HG03565 (cell line): ENCODE measurements around the gene SMG9.
"Not testable (repeated sequence)": the region's sequence is repeated elsewhere in the genome, so short reads cannot be mapped to it uniquely, and the experiment has no call there.

Source experiments
- ATAC-seq: cut with Tn5 transposase; IDR thresholded peaks from one replicate; pipeline ENCODE4 v1.9.1; 2021; ENCODE audit warnings: mild to moderate bottlenecking, moderate library complexity; ENCODE audit not compliant: unreplicated experiment

The SMG9 gene

DNA sequence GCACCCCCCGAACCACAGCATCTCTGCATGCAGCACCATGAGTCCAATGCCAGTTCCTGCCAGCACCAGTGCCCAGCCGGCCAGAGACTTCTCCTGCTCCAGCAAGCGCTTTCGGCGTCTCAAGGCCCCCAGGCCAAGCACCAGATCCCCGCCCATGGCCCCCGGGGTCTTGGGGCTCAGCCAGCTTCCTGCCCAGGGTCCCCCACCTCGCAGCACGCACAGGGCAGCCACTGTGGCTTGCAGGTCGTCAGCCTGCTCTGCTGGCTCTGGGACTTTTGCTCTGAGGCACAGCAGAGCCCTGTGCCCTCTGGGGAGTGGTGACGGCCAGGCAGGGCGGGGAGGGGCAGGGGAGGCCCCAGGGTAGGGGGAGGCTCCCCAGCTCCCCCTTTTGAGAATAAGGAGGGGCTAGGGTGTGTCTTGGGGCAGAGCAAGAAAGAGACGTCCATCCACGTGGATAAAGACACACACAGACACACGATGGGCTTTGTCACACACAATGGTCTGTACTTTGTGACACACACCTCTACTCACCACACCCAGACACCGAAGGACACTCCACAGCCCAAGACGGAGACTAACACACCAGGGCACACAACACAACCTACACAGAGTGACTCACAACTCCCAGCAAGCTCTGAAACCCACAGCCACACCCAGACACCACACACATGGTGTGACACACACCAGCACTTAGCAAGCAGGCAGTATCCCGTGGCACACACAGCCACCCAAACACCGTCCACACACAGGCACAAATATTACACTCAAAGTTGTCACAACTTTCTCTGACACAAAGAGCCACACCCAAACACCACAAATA lies 26.2 kb upstream of the SMG9 start, which contains the start of gene KCNN4:
Gene KCNN4, minus strand, starts transcription at position 268 of the 820 bp plus-strand sequence. Its CDS starts 112 bp downstream, at position 156.
- no peak for ATAC-seq

DNA sequence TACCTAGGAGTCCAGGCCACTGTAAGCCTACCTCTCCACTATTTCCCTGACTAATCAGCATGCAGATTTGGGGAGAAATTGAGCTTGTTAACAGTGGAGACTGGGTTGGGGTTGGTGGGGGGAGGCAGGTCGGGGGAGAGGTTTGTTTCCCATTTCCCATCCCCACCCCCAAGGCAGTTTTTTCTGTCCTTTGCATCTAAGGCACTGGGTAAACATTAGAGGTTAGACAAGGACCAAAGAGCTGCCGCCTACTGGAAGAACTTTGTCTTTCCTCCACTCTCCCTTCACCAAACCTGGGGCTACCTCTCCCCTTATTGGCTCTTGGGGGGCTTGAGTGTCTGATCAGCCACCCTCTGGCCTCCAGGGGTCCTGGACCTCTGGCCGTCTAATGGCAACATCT lies 25.1 kb upstream of the SMG9 start:
- ATAC-seq: no peak

DNA sequence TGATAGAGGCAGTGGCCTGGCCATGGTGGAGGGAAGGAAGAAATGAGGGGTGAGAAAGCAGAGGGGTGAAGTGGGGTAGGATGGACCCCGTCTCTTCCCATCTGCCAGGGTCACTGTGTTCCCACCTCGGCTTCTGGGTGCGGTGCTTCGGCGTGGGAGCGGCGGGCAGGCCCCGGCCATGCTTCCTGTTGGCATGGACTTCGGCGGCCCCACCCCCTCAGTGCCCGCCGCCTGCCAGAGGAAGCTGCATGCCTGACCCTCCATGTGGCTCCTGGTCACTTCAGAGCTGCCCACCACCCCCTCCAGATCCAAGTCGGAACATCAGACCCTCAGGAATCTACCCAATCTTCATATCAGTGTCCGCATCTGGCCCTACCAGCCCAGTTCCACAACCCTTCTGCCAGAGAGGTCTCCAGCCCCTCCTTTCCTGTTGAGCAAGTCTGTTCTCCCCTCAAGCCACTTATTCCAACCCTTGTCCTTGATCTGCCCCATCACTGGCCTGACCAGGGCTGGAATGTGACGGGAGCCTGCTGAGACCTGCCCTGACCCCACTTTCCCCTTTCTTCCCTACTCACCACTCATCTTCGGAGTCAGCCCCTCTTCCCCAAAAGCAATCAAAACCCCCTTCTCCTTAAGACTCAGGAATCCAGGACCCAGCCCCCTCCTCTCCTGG lies 24.5 kb upstream of the SMG9 start:
- no peak for ATAC-seq

DNA sequence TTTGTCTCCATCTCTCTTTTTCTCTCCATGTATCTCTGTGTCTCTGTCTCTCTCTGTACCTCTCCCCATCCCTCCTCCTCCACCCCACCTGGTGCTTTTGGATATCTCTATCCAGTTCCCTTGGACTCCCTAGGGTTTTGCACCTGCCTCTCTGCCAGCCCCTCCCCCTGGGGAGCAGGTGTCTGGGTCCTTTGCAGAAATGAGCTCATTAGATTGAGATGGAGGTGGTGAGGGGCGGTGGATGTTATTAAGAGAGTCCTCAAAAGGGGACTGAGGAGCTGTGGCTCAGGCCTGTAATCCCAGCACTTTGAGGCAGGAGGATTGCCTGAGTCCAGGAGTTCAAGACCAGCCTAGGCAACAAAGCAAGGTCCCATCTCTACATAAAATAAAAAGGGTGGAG lies 23.9 kb upstream of the SMG9 start:
- no peak for ATAC-seq

DNA sequence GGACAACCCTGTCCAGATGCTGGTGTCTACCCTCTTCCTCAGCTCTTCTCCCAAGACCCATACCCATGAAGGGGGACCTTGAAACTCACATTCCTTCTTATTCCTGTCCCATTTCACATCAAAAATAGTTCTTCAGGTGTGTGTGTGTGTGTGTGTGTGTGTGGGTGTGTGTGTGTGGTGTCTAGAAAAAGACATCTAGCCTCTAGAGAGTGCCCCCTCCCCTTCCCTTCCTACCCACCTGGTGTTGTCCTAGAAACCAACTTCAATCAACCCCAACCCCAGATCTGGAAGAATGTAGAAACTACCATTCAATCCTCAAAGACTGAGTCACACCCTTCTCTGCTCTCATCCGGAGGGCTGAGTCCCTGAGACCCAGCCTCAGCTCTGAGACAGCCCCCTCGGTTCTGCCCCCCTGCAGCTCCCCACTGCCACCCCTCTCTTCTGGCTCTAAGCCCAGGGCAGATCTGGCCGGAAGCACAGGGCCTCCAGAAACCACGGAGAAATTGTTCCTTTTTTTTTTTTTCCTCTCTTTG lies 22.5 kb upstream of the SMG9 start:
- ATAC-seq: no peak

DNA sequence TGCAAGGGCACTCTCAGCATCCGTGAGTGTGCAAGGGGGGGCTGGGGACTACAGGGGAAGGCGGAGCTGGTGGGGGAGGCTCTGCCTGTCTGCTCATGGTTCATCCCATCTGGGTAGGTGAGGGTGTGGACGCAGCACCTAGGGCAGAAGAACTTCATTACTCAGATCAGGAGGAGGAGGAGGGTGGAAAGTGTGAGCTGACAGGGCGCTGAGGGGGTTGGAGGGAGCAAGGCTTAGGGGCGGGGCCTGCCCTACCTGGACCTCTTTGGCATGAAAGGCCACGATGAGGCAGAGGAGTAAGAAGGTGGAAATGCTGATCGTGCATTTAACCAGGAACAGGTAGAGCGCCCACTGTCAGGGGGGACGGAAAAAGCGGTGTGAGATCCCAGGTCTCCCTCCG lies 21.5 kb upstream of the SMG9 start:
- no peak for ATAC-seq

GRCh38 chr19:43775299-43775890 lies 20.6 kb upstream of the SMG9 start:
- ATAC-seq: no peak

DNA sequence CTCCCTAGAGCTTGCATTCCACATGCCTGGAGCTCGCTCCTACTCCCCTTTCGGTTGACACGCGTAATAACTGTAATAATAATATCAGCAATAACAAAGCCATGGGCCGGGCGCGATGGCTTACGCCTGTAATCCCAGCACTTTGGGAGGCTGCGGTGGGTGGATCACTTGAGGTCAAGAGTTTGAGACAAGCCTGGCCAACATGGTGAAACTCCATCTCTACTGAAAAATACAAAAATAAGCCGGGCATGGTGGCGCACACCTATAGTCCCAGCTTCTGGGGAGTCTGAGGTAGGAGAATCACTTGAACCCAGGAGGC lies 20.1 kb upstream of the SMG9 start:
- ATAC-seq: not testable (repeated sequence)

DNA sequence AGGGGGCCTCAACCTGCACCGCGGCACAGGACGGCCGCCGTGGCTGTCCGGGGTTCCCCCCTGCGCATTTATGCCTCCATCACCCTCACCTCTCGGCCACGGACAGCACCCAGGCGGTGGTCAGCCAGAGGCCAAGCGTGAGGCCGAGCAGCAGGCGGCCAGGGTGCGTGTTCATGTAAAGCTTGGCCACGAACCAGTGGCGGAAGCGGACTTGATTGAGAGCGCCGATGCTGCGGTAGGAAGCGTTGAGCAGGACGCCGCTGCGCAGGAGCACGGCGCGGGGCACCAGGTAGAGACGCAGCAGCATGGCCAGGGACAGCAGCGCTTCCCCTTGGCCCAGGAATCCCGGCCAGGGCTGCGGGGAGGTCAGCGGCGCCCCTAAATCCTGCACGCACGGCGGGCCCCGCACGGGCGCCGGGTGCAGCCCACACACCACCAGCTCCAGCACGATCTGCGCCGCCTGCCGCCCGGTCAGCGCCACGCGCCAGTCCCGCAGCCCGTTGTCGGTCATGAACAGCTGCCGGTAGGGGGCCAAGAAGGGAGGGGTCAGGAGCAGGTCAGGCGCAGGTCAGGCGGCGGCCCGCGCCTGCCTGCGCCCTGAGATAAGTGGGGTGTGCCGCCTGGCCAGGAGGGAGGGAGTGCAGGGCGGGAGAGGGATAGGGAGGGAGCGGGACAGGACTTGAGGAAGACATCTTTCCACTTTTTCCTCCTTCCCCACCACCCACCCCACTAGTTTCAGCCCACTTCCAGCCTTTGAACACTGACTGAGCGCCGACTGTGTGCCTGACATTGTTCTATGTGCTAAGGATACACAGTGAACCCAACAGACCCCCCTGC lies 19.6 kb upstream of the SMG9 start:
- no peak for ATAC-seq

DNA sequence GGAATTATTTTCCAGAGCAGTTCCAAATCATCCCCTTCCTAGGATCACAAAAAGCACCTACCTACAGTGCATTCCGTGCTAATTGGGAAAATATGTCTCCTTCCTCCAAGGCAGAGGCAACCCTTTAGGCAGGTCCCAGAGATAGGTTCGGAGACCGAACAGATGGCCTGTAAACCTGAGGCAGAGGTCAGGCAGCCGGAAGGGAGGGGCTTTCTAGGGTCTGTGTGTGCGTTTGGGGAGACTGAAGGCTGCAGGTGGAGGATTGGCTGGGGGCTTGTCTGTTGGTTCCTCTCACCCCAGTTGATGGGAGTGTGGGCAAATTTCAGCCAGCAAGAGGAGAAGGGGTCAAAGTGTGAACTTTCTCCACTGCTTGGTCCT lies 19.0 kb upstream of the SMG9 start:
- ATAC-seq: no peak

DNA sequence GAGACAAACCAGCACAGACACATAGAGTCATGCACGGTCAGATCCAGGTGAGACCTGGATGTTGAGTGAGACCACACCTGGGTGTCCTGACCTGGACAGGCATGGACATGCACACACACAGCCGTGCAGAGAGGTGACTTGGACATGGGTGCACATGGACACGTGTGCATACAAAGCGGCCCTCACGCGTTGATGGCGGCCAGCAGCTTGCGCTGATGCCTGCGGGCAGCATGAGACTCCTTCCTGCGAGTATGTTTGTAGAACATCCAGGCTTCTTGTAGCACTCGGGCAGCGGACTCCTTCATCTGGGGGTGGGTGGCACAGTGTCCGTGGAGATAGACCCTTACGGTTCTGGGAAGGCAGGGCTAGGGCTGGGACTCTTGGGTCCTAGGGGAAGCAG lies 14.5 kb upstream of the SMG9 start:
- ATAC-seq: no peak

- no peak for ATAC-seq
Measured at GRCh38 chr19:43768273-43769050, 13.7 kb upstream of the SMG9 start.

GRCh38 chr19:43767818-43768217 lies 13.1 kb upstream of the SMG9 start:
- no peak for ATAC-seq

DNA sequence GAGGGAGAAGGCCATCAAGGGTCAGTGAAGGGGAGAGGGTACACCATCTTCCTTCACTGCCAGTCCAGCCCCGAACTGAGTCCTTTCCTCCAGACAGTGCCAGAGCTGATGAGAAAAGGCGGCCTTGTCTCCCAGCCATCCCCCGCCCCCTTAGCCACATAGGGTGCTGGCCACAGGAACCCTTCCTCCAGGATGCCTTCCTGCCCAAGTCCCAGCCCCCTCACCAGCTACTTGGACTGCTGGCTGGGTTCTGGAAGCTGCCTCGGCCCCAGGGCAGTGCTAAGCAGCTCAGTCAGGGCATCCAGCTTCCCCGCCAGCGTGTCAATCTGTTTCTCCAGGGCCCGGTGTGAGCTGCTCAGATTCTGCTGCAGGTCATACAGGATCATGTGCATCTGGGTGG lies 12.6 kb upstream of the SMG9 start:
- ATAC-seq: no peak

DNA sequence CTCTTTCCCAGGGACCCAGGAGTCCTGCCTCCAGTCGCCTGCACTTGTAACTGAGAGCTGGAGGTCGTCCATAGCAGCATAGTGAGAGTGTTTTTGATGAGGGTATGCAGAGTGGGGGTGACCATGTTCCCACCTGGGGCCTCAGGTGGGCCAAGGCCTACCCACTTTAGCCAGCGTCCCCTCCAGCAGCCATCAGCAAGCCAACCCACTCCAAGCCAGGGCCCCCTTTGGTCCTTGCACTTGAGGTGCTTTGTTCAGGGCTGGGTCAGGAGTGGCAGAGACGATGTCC lies 11.9 kb upstream of the SMG9 start:
- no peak for ATAC-seq

GRCh38 chr19:43765109-43765876 lies 10.5 kb upstream of the SMG9 start:
- peak; percentile 39 for ATAC-seq

- ATAC-seq: not testable (repeated sequence)
Measured at GRCh38 chr19:43764684-43765083, 9.9 kb upstream of the SMG9 start.

- ATAC-seq: no peak
Measured at GRCh38 chr19:43763473-43763939, 8.7 kb upstream of the SMG9 start.

- no peak for ATAC-seq
Measured at GRCh38 chr19:43762814-43763213, 8.1 kb upstream of the SMG9 start.

- ATAC-seq: no peak
Measured at GRCh38 chr19:43760941-43761340, 6.2 kb upstream of the SMG9 start.
